HepG2 (cell line): ENCODE data around the gene SUSD2. TPM values are rescaled to one million over a fixed set of nuclear protein-coding genes. Genes with fewer than 3 reads are reported as not detected.
A peak's percentile ranks its signal among the peaks of the same experiment; 100 is the strongest.

Experiments
- ATAC-seq: fragments of 200-7000 bp; cut with Tn5 transposase; 3 replicates; pipeline ENCODE4 v1.9.1; 2020; ENCODE audit warnings: mild to moderate bottlenecking, moderate library complexity
- BruUV-seq: library from RNA; stranded (reverse); fragments of 400-500 nt; replicated peaks from 2 replicates; lab custom pipeline; 2021; lab: Mats Ljungman, UMichigan
- CTCF ChIA-PET: fragments of 300-600 bp; formaldehyde crosslinking; extraction: SDS; loops from one replicate; lab custom pipeline; 2021; ENCODE audit warnings: low total read pairs, inconsistent platforms, low intra/inter-chr PET ratio; lab: Yijun Ruan, JAX
- POLR2A ChIA-PET: fragments of 350-600 bp; sonication (Branson Sonifier 250); formaldehyde crosslinking; loops from one replicate; lab custom pipeline; 2020; ENCODE audit warnings: antibody characterized with exemption, inconsistent platforms; lab: Yijun Ruan, JAX
- DNase-seq: peaks from one replicate; pipeline ENCODE4 v3.0.0-alpha.2; 2015; ENCODE audit warnings: low spot score
- FAIRE-seq: peaks from 3 replicates; lab custom pipeline; 2011; peaks lifted over from hg19 to GRCh38; lab: Jason Lieb, UNC
- H2AFZ ChIP-seq: one replicate; pipeline ENCODE4 v1.6.1; 2011; ENCODE audit warnings: low read length, inconsistent platforms
- H3K27ac ChIP-seq: fragments of 300-600 bp; 3 replicates; pipeline ENCODE4 v1.8.0; 2011; ENCODE audit warnings: mixed run types, mild to moderate bottlenecking, mixed read lengths, low read length, inconsistent platforms; ENCODE audit not compliant: insufficient read depth; ENCODE audit errors: extremely low read length
- H3K27me3 ChIP-seq, 2 experiments: fragments of 200-600 bp in 1 of 2; 2 replicates in 1 of 2; 3 replicates in 1 of 2; pipeline versions ENCODE4 v1.6.0 to v1.8.0; 2011; ENCODE audit warnings: low read length in 2 of 2, mild to moderate bottlenecking in 2 of 2, moderate library complexity in 2 of 2, inconsistent platforms in 1 of 2; ENCODE audit not compliant: insufficient read depth in 2 of 2, control insufficient read depth in 1 of 2
- H3K36me3 ChIP-seq, 2 experiments: fragments of 200-600 bp in 1 of 2; replicated peaks in 1 of 2; 2 replicates in 1 of 2; 3 replicates in 1 of 2; pipeline versions ENCODE4 v1.5.1 to v1.8.0; 2011; ENCODE audit warnings: low read length in 2 of 2, inconsistent platforms in 1 of 2; ENCODE audit not compliant: insufficient read depth in 2 of 2, control insufficient read depth in 1 of 2
- H3K4me1 ChIP-seq: 2 replicates; pipeline ENCODE4 v1.5.1; 2012; ENCODE audit warnings: low read length, inconsistent platforms; ENCODE audit not compliant: insufficient read depth
- H3K4me2 ChIP-seq: 2 replicates; pipeline ENCODE4 v1.6.0; 2011; ENCODE audit warnings: low read depth, low read length, inconsistent platforms
- H3K4me3 ChIP-seq, 3 experiments: fragments of 200-600 bp in 1 of 3; sonication (generic), shearing (Covaris generic) in 1 of 3; replicated peaks in 1 of 3; 2 replicates each; pipeline ENCODE4 v1.5.1; 2011 to 2016; ENCODE audit warnings: low read length in 3 of 3, inconsistent platforms in 2 of 3, low read depth in 2 of 3, mild to moderate bottlenecking in 2 of 3, control low read depth in 1 of 3, mixed read lengths in 1 of 3; ENCODE audit not compliant: insufficient read depth in 1 of 3
- H3K79me2 ChIP-seq: one replicate; pipeline ENCODE4 v1.6.1; 2011; ENCODE audit warnings: low read length, inconsistent platforms; ENCODE audit not compliant: insufficient read depth
- H3K9ac ChIP-seq: 2 replicates; pipeline ENCODE4 v1.6.0; 2011; ENCODE audit warnings: mild to moderate bottlenecking, low read depth, low read length, inconsistent platforms; ENCODE audit not compliant: insufficient read depth
- H3K9me3 ChIP-seq: 2 replicates; pipeline ENCODE4 v1.5.1; 2012; ENCODE audit warnings: mild to moderate bottlenecking, low read length
- H4K20me1 ChIP-seq: 2 replicates; pipeline ENCODE4 v1.6.0; 2011; ENCODE audit warnings: inconsistent platforms, mild to moderate bottlenecking, low read length, moderate library complexity; ENCODE audit not compliant: insufficient read depth
- AGO2 ChIP-seq: fragments of 200-400 bp; formaldehyde crosslinking; optimal IDR thresholded peaks from 2 replicates; pipeline ENCODE3; 2017; ENCODE audit warnings: mild to moderate bottlenecking, low read depth, low read length, moderate library complexity
- ARID2 ChIP-seq: sonication (generic); formaldehyde crosslinking; IDR thresholded peaks from 2 replicates; pipeline ENCODE4 v1.8.1; 2022; ENCODE audit warnings: mild to moderate bottlenecking, missing genetic modification reagents, borderline replicate concordance
- FOSL2 ChIP-seq: sonication (generic); formaldehyde crosslinking; IDR thresholded peaks from 2 replicates; pipeline ENCODE4 v1.4.0; 2020; ENCODE audit warnings: missing genetic modification reagents
- HMG20A ChIP-seq: IDR thresholded peaks from 2 replicates; pipeline ENCODE4 v1.6.1; 2016; ENCODE audit warnings: borderline replicate concordance
- JUN ChIP-seq: sonication (generic); formaldehyde crosslinking; IDR thresholded peaks from 2 replicates; pipeline ENCODE4 v1.4.0; 2020; ENCODE audit warnings: mild to moderate bottlenecking, missing genetic modification reagents
- KDM3A ChIP-seq: IDR thresholded peaks from 2 replicates; pipeline ENCODE4 v1.6.1; 2018; ENCODE audit warnings: low read depth, missing compliant biosample characterization
- KLF12 ChIP-seq: sonication (generic); formaldehyde crosslinking; IDR thresholded peaks from 2 replicates; pipeline ENCODE4 v1.4.0; 2020; ENCODE audit warnings: missing genetic modification reagents, borderline replicate concordance
- LCORL ChIP-seq, 2 experiments: fragments of 450-650 bp in 1 of 2; sonication (generic) in 1 of 2; formaldehyde crosslinking in 1 of 2; IDR thresholded peaks; 2 replicates each; pipeline versions ENCODE4 v1.5.0 to v1.6.1; 2017 to 2020; ENCODE audit warnings: antibody characterized with exemption in 1 of 2, missing genetic modification reagents in 1 of 2
- TMF1 ChIP-seq: sonication (generic); formaldehyde crosslinking; IDR thresholded peaks from 2 replicates; pipeline ENCODE4 v1.8.1; 2022; ENCODE audit warnings: low read depth, missing genetic modification reagents
- XBP1 ChIP-seq: sonication (generic); formaldehyde crosslinking; IDR thresholded peaks from 2 replicates; pipeline ENCODE4 v1.5.0; 2020; ENCODE audit warnings: missing genetic modification reagents
- ZBTB38 ChIP-seq: sonication (generic); formaldehyde crosslinking; IDR thresholded peaks from 2 replicates; pipeline ENCODE4 v1.5.1; 2020; ENCODE audit warnings: mild to moderate bottlenecking, missing genetic modification reagents
- ZKSCAN1 ChIP-seq: fragments of 150-350 bp; IDR thresholded peaks from 2 replicates; pipeline ENCODE4 v1.6.1; 2014; ENCODE audit warnings: low read length
- ZNF207 ChIP-seq: fragments of 450-650 bp; IDR thresholded peaks from 2 replicates; pipeline ENCODE4 v1.6.1; 2016; ENCODE audit warnings: antibody characterized with exemption, borderline replicate concordance
- ZNF530 ChIP-seq: sonication (generic); formaldehyde crosslinking; IDR thresholded peaks from 2 replicates; pipeline ENCODE4 v1.5.0; 2020; ENCODE audit warnings: low read depth, mild to moderate bottlenecking, missing genetic modification reagents
- ZNF557 ChIP-seq: sonication (generic); formaldehyde crosslinking; IDR thresholded peaks from 2 replicates; pipeline ENCODE4 v1.4.0; 2020; ENCODE audit warnings: missing genetic modification reagents
- WGBS: methylation state at CpG from one replicate; pipeline ENCODE4 v1.1.6; 2017; ENCODE audit warnings: low lambda C conversion rate; 5-methylcytosine and 5-hydroxymethylcytosine counted together
- in situ Hi-C: cut with HindIII; loops from 2 replicates; pipeline ENCODE4 v1.10.0; 2017; ENCODE audit warnings: low pct_unique_long_range_greater_than_20kb; ENCODE audit not compliant: extremely low pct_ligation_motif_present
- intact Hi-C: fragments of 100-400 bp; cut with micrococcal nuclease; formaldehyde crosslinking; loops from one replicate; pipeline ENCODE4 v1.10.0; 2022; ENCODE audit not compliant: unreplicated experiment
- polyA plus RNA-seq, 8 experiments: library from polyadenylated mRNA; depleted of rRNA in 3 of 8; stranded (reverse) in 7 of 8; unstranded in 1 of 8; fragments of >200 nt; fragmentation: Illumina TruSeq in 4 of 8; extraction: Trizol in 4 of 8; gene quantifications; 2 replicates each; pipeline versions ENCODE4 v1.2.1 to v1.2.3, GENCODE V29; 2011 to 2016; ENCODE audit warnings: low read depth in 4 of 8, missing spikeins in 1 of 8, mixed read lengths in 1 of 8; ENCODE audit not compliant: insufficient read depth in 1 of 8
- total RNA-seq, 5 experiments: library from RNA; depleted of rRNA; stranded (reverse); fragments of >200 nt; fragmentation: Illumina TruSeq; extraction: Trizol; gene quantifications; 2 replicates each; pipeline ENCODE4 v1.2.3, GENCODE V29; 2016; ENCODE audit warnings: low read depth in 1 of 5
- TF ChIP-seq, protein P1 (sequence below): sonication (generic); formaldehyde crosslinking; conservative IDR thresholded peaks from 2 replicates; pipeline ENCODE4 v1.4.0; 2020; ENCODE audit warnings: mild to moderate bottlenecking, missing genetic modification reagents, moderate library complexity

Gene SUSD2
- total and polyA plus RNA-seq, 2 of the 13 experiments (the other 11 are each of a cell fraction or from before 2014, with no cell fraction given) = 2.1 to 11.0 TPM

GRCh38 chr22:24171822-24172221, 9.5 kb upstream of the SUSD2 start:
- no peak overlapping the region for H2AFZ ChIP-seq
- CTCF ChIA-PET = no interaction called here
- H3K4me3 ChIP-seq = no peak overlapping the region
- H3K4me2 ChIP-seq = no peak overlapping the region
- POLR2A ChIA-PET = no interaction called here
- in situ Hi-C loops (no loop called here), intact Hi-C loops (no loop called here)
- H4K20me1 ChIP-seq = peaks cover 6% of the 10 kb centered on the region; the same call in 1 of the 2 replicates
- no peaks in the 10 kb centered on the region for H3K4me1 ChIP-seq
- TF ChIP-seq, protein P1, sequence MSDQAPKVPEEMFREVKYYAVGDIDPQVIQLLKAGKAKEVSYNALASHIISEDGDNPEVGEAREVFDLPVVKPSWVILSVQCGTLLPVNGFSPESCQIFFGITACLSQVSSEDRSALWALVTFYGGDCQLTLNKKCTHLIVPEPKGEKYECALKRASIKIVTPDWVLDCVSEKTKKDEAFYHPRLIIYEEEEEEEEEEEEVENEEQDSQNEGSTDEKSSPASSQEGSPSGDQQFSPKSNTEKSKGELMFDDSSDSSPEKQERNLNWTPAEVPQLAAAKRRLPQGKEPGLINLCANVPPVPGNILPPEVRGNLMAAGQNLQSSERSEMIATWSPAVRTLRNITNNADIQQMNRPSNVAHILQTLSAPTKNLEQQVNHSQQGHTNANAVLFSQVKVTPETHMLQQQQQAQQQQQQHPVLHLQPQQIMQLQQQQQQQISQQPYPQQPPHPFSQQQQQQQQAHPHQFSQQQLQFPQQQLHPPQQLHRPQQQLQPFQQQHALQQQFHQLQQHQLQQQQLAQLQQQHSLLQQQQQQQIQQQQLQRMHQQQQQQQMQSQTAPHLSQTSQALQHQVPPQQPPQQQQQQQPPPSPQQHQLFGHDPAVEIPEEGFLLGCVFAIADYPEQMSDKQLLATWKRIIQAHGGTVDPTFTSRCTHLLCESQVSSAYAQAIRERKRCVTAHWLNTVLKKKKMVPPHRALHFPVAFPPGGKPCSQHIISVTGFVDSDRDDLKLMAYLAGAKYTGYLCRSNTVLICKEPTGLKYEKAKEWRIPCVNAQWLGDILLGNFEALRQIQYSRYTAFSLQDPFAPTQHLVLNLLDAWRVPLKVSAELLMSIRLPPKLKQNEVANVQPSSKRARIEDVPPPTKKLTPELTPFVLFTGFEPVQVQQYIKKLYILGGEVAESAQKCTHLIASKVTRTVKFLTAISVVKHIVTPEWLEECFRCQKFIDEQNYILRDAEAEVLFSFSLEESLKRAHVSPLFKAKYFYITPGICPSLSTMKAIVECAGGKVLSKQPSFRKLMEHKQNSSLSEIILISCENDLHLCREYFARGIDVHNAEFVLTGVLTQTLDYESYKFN (CRISPR knock-in tag) = no peak
- peak; percentile 52 for TF ChIP-seq AGO2
- no TSS peak for BruUV-seq
- no peaks in the 10 kb centered on the region for H3K79me2 ChIP-seq
- H3K9me3 ChIP-seq = no peaks in the 10 kb centered on the region
- no peak for DNase-seq
- no peak overlapping the region for H3K9ac ChIP-seq
- no peak overlapping the region for H3K27ac ChIP-seq
- ATAC-seq = no peak
- H3K27me3 ChIP-seq = no peaks in the 10 kb centered on the region
- peaks cover 29 to 71% of the 10 kb centered on the region in 2 experiments; a peak in 4 of 5 replicates for H3K36me3 ChIP-seq
- FAIRE-seq = no peak
- 100% methylated on average over 8 of the region's 12 CpGs for WGBS

DNA sequence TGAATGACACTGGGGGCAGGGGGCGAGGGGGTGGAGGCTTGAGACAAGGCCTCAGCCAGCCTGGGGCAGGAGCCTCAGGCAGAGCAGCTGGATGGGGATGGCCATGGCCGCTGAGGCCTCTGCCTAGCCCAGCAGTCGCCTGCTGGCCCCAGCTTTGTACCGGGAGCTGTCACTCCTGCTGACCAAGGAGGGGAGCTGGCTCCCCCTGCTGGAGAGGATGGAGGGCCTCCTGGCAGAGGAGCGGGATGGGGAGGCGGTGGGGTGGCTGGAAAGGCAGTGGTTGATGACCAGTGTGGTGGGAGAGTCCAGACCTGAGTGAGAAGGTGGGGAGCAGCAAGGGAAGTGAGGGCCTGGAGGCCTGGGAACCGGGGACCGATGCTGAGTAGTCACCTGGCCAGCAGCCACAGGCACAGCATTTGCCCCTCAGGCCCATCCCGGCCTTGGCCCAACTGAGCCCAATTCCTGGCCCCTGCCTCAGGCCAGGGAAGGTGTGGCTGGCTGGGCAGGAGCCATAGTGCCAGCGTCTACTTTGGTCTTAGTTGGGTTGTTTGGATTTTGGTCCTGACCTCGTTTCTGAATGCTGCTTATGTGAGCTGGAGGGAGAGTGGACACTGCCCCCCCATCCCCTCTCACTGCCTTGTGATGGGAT, 6.0 kb upstream of the SUSD2 start:
- ATAC-seq = peak; percentile 84
- intact Hi-C loops = no loop called here
- H3K9ac ChIP-seq = no peak overlapping the region
- TF ChIP-seq ZNF557 (no peak), KDM3A (0 out of 2 replicates have a peak, but pooled peaks have one; percentile 32), ZKSCAN1 (no peak), ZNF530 (CRISPR knock-in tag) (no peak), KLF12 (CRISPR knock-in tag) (no peak), ARID2 (no peak), XBP1 (CRISPR knock-in tag) (no peak), FOSL2 (CRISPR knock-in tag) (0 out of 2 replicates have a peak, but pooled peaks have one; percentile 27), LCORL (IDR thresholded peaks at IDR 0.05) (no peak), LCORL (CRISPR knock-in tag; IDR thresholded peaks at IDR 0.05) (0 out of 2 replicates have a peak, but pooled peaks have one; percentile 34), HMG20A (CRISPR knock-in tag) (no peak), ZNF207 (no peak), TMF1 (no peak), JUN (CRISPR knock-in tag) (no peak), ZBTB38 (CRISPR knock-in tag) (peak; percentile 41; the same call in 1 of the 2 replicates)

More for the DNA sequence above, 6.0 kb upstream of the SUSD2 start:
- Histone ChIP-seq H3K36me3 (peaks cover 16 to 48% of the 10 kb centered on the region in 2 experiments; a peak in 4 of 5 replicates), H3K4me1 (no peaks in the 10 kb centered on the region), H2AFZ (no peak overlapping the region), H3K9me3 (no peaks in the 10 kb centered on the region), H3K27ac (no peak overlapping the region), H3K4me2 (no peak overlapping the region), H3K27me3 (no peaks in the 10 kb centered on the region), H3K4me3 (no peak overlapping the region), H3K79me2 (no peaks in the 10 kb centered on the region), H4K20me1 (peaks cover 6% of the 10 kb centered on the region; the same call in 1 of the 2 replicates)
- peak; percentile 36 for FAIRE-seq
- WGBS = 70% methylated on average over 7 of the region's 11 CpGs
- no TSS peak for BruUV-seq
- peak; percentile 59 for DNase-seq
- ChIA-PET CTCF (interaction anchor here (1.1 to 1.9 kb wide), 4 partner anchors 19 to 219 kb away, joined by 3 to 7 read pairs (median 4); no protein-coding TSS in a partner anchor), POLR2A (interaction anchor here (0.6 kb wide), 1 partner anchor 380 kb away, joined by 3 read pairs; no protein-coding TSS in a partner anchor)
- in situ Hi-C loops = no loop called here
